Activated CD8-positive, alpha-beta memory T cell treated with anti-CD3 and anti-CD28 coated beads, Interleukin-2, amount 50 U/mL, for 24 hours (primary cell): ENCODE results near the gene SERPINA5.

Experiments used
- DNase-seq: peaks from one replicate; pipeline ENCODE4 v3.0.0-alpha.2; 2020; ENCODE audit errors: extremely low read depth

The SERPINA5 gene, protein sequence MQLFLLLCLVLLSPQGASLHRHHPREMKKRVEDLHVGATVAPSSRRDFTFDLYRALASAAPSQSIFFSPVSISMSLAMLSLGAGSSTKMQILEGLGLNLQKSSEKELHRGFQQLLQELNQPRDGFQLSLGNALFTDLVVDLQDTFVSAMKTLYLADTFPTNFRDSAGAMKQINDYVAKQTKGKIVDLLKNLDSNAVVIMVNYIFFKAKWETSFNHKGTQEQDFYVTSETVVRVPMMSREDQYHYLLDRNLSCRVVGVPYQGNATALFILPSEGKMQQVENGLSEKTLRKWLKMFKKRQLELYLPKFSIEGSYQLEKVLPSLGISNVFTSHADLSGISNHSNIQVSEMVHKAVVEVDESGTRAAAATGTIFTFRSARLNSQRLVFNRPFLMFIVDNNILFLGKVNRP

GRCh38 chr14:94581127-94581999 lies at the start of gene SERPINA5:
TSS of gene SERPINA5 (plus strand) at chr14:94581426. CDS start at chr14:94587363, 5,937 bp downstream.
- DNase-seq = no peak

DNA sequence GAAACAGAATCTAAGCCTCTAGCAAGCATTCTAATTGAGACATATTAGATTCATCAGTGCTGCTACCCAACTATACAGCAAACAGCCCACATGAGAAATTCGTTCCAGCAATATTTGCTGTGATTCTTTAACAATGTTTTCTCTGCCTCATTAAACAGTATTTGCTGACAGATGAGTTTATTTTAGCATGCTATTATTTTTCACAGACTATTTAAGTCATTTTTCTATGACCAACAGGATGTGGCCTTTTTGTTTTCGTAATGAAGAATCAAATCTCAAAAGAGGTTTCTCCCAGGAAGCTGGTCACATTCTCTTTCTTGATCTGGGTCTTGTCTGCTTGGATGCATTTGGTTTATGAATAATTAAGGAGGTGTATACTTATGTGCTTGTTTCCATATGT lies 48.8 kb upstream of the SERPINA5 start:
- no peak for DNase-seq

DNA sequence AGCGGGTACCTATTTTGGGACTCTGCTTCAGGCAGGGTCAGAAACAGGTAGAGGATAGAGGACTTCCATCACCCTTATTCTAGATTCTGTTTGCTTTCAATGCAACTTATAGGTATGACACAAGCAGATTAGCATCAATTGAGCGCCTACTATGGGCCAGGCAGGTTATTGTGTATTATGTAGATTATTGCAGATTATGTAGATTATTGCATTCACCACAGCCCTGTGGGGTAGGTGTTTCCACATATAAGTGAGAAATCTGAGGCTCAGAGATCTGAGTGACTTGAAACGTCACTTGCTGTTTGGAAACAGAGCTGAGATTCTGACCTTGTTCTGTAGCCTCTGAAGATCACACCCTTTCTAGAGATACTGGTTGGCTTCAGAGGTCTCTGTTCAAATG lies 45.7 kb upstream of the SERPINA5 start:
- no peak for DNase-seq

GRCh38 chr14:94536836-94537235 lies 44.4 kb upstream of the SERPINA5 start:
- no peak for DNase-seq

DNA sequence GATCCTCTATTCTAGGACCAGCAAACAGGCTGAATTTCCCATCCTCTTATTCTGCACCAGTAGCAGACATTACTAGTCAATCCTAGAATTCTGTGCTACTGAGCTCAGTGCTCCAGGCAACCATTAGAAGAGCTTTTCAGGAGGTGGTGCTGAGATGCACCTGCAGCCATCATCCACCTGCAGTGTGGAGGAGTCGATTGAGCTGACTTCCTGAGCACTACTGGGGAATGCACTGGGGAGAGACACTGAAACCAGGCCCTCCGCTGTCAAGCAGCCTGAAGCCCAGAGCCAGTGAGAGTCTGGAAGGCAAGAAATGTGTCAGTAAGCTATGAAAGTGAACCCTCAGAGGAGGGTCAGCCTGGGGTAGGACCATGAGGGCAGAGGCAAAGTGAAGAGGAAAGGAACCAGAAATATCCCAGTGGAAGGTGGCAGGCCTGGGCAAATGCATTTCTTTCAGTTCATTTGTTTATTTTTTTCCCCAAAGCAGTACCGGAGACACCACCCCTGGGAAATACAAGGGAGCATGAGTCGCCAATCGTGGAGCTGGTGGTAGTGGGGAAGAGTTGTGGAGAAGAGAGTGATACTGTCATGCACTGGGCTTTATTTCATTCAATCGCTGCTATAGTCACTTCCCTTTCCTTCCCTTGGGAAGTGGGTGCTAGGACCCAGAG lies 43.0 kb upstream of the SERPINA5 start:
- DNase-seq = no peak

GRCh38 chr14:94539181-94539580 lies 42.0 kb upstream of the SERPINA5 start:
- no peak for DNase-seq

GRCh38 chr14:94540031-94540794 lies 41.0 kb upstream of the SERPINA5 start:
- DNase-seq = no peak

DNA sequence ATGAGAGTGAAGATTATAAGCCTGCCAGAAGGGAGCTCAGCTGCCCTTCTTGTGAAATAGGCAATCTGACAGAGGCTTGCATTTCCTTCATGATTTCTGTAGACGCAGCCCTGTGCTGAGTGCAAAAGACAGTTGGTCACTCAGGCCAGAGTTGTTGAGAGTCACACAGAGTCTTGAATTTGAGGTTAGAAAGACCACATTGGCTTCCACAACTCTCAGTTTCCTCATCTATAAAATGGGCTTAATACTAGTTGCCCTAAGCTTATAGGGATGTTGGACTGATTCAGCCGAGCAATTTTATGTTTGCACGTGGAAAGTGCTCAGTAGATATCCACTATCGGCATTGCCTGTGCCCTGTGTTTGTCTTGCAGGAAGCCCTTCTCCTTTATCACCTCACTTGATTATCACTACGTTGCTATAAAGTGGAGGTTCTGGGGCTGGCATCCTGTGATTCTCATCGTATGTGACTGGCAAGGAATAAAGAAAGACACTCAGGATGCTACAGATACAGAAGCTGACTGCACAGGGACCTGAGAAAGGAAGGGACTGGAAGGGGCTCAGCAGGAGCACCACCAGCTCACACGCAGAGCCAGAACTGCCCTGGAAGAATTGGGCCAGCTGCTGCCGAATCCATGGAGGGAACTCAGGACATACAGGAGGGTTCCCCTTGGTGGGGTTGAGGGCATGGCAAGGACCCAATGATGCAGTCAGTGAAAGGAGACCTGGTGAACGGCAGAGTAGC lies 39.8 kb upstream of the SERPINA5 start:
- no peak for DNase-seq

GRCh38 chr14:94542111-94542810 lies 39.0 kb upstream of the SERPINA5 start:
- DNase-seq = no peak

GRCh38 chr14:94542811-94543440 lies 38.3 kb upstream of the SERPINA5 start:
- DNase-seq = no peak

DNA sequence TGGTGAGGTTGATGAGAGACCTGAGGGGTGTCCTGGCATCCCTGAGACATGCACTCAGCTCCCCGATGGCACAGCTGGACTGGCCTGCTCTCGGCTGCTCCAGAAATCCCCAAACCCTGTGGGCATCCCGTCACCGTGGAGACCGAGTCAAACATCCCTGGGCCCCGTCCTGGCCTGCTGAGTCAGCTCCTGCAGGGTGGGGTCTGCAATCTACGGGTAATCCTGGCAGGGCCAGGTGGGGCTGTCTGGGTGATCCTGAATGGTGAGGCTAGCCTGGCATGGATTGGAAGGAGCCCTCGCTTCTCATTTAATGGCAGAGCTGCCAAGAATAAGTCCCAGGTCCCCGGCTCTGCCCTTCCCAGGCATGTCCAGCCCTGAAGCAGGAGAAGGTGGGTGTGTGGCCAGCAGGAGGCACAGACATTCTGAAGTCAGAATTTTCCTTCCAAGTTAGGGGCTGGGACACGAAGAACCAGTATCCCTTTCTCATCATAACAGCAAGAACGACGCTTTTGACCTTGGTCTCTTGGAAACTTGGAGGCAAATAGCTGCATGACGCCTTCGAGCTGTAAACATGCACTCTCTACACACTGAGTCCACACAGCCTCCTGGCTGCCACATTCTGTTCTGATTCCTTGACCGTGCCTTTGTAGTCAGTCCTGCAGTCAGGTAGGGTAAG lies 37.6 kb upstream of the SERPINA5 start:
- DNase-seq = no peak

DNA sequence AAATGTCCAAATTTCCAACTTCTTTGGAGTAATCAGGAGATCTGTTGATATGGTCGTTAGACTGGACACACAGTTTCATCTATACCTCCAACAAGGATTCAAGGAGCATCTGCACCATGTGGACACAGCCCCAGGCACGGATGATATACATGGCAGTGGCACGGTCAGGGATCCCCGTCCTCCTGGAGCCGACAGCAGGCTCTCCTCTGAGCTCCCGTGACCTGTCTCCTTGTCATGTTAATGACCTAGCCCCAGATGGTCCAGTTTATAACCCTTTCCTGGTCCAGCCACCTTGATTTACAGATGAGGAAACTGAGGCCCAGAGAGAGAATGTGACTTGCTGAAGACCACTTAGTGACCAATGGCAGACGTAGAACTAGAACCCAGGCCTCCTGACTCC lies 36.5 kb upstream of the SERPINA5 start:
- DNase-seq = no peak

- DNase-seq = no peak
Measured at GRCh38 chr14:94545131-94545841, 35.9 kb upstream of the SERPINA5 start.

GRCh38 chr14:94547151-94547680 lies 34.0 kb upstream of the SERPINA5 start:
- DNase-seq = no peak

DNA sequence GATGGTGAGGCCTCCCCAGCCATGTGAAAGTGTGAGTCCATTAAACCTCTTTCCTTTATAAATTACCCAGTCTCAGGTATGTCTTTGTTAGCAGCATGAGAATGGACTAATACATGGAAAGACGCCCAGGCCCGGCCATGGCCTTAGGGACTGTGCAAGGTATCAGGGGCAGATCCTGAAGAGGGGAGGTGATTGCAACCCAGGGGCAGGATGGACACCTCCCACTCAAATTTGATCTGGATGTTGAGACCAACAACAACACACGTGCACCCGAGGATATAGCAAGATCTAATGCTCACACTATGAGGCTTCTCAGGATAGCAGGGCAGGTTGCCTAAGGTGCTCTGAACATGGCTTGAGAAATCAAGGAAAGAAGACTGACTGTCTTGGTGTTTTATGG lies 33.5 kb upstream of the SERPINA5 start:
- no peak for DNase-seq

DNA sequence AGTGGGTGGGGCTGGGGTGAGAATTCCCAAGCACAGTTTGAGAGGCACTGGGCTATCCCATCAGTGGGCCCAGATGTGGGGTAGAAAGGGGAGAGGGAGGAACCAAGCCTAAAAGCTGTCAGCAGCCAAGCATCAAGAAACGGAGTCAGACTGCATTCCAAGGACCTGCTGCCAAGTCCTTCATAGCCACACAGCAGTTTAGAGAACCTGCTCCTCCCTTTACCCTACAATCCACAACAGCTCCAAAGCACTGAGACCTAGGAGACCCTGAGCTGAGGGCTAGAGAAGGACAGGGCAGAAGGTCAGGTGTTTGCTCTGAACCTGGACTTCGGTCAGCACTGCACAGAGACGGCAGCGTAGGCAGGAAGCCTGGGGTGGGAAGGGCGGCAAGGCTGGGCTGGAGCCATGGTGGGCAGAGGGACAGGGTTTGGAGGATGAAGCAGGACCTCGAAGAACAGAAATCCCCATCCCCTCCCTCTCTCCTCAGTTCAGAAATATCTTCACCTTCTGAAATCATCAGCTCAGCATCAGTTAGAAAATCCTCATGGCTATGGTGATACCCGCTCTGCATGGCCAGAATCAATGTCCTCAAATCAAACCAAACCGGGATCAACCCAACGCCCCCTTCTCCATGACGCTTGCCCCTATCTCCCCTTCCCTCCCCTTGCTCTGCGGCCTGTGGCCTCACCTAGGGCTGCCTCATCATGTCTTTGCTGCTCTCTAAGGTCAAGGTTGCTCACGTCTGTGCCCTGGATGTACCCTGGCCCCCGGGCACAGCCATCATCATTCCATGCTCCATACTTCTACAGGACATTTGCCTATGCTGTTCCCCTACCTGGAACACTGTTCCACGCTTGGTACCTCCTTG lies 32.9 kb upstream of the SERPINA5 start:
- no peak for DNase-seq
